ENCODE results near the gene RALGPS2.

RALGPS2 gene

GRCh38 chr1:178714453-178714852 lies 10.6 kb upstream of the RALGPS2 start:
- Histone ChIP-seq H3K27ac (ENCODE audit: extremely low read depth, low read depth, low read length) (no peak overlapping the region), H3K9me3 (ENCODE audit: control insufficient read depth, insufficient read depth, low read depth, low read length) (no peaks in the 10 kb centered on the region), H3K36me3 (ENCODE audit: control insufficient read depth in 2 of 2, insufficient read depth in 1 of 2, low read length in 2 of 2) (no peaks in the 10 kb centered on the region), H3K4me3 (ENCODE audit: low read depth, low read length) (no peak overlapping the region), H3K4me1 (ENCODE audit: control insufficient read depth, insufficient read depth, low read length) (no peaks in the 10 kb centered on the region)
- TF ChIP-seq ZNF121 (tag by site-specific recombination; IDR thresholded peaks at IDR 0.05) (no peak), ZNF155 (tag by site-specific recombination; IDR thresholded peaks at IDR 0.05) (no peak), ZBTB26 (tag by site-specific recombination; optimal IDR thresholded peaks at IDR 0.05) (no peak), ZNF214 (tag by site-specific recombination; IDR thresholded peaks at IDR 0.05; ENCODE audit: borderline replicate concordance) (no peak), ZNF341 (tag by site-specific recombination; IDR thresholded peaks at IDR 0.05; ENCODE audit: low read depth) (no peak), ZNF629 (tag by site-specific recombination; IDR thresholded peaks at IDR 0.05) (no peak), HOXD13 (CRISPR knock-in tag; IDR thresholded peaks at IDR 0.05; ENCODE audit: borderline replicate concordance) (no peak), KLF7 (tag by site-specific recombination; IDR thresholded peaks at IDR 0.05; ENCODE audit: borderline replicate concordance) (no peak), ZFP69B (tag by site-specific recombination; IDR thresholded peaks at IDR 0.05) (no peak), ZSCAN16 (tag by site-specific recombination; IDR thresholded peaks at IDR 0.05) (no peak), ZNF585B (tag by site-specific recombination; IDR thresholded peaks at IDR 0.05) (no peak), ZNF169 (tag by site-specific recombination; IDR thresholded peaks at IDR 0.05) (no peak), ZSCAN4 (tag by site-specific recombination; IDR thresholded peaks at IDR 0.05) (no peak), ZNF626 (tag by site-specific recombination; IDR thresholded peaks at IDR 0.05) (no peak)
- ChIA-PET CTCF (interaction anchor here (0.6 kb wide), 2 partner anchors 39 to 66 kb away, joined by 3 read pairs; no protein-coding TSS in a partner anchor), POLR2A (no interaction called here)

GRCh38 chr1:178716111-178716510 lies 8.9 kb upstream of the RALGPS2 start:
- CTCF ChIA-PET: interaction anchor here (1.0 kb wide), 1 partner anchor 52 kb away, joined by 3 read pairs; no protein-coding TSS in a partner anchor
- Histone ChIP-seq H3K27ac (ENCODE audit: extremely low read depth, low read depth, low read length) (no peak overlapping the region), H3K9me3 (ENCODE audit: control insufficient read depth, insufficient read depth, low read depth, low read length) (no peaks in the 10 kb centered on the region), H3K36me3 (ENCODE audit: control insufficient read depth in 2 of 2, insufficient read depth in 1 of 2, low read length in 2 of 2) (no peaks in the 10 kb centered on the region), H3K4me1 (ENCODE audit: control insufficient read depth, insufficient read depth, low read length) (no peaks in the 10 kb centered on the region), H3K4me3 (ENCODE audit: low read depth, low read length) (no peak overlapping the region)
- POLR2A ChIA-PET: no interaction called here
- TF ChIP-seq ZFHX2 (tag by site-specific recombination; conservative IDR thresholded peaks at IDR 0.05) (no peak), ZBTB20 (tag by site-specific recombination; IDR thresholded peaks at IDR 0.05) (no peak), OSR2 (tag by site-specific recombination; IDR thresholded peaks at IDR 0.05) (no peak), SP3 (tag by site-specific recombination; IDR thresholded peaks at IDR 0.05) (no peak), MZF1 (tag by site-specific recombination; IDR thresholded peaks at IDR 0.05; ENCODE audit: borderline replicate concordance) (no peak), ZNF292 (tag by site-specific recombination; IDR thresholded peaks at IDR 0.05; ENCODE audit: borderline replicate concordance, low read depth) (no peak), ZNF280D (tag by site-specific recombination; IDR thresholded peaks at IDR 0.05) (no peak)

All from HEK293 (cell line).